ENCODE results near the gene SLC35F1.

Gene SLC35F1

DNA sequence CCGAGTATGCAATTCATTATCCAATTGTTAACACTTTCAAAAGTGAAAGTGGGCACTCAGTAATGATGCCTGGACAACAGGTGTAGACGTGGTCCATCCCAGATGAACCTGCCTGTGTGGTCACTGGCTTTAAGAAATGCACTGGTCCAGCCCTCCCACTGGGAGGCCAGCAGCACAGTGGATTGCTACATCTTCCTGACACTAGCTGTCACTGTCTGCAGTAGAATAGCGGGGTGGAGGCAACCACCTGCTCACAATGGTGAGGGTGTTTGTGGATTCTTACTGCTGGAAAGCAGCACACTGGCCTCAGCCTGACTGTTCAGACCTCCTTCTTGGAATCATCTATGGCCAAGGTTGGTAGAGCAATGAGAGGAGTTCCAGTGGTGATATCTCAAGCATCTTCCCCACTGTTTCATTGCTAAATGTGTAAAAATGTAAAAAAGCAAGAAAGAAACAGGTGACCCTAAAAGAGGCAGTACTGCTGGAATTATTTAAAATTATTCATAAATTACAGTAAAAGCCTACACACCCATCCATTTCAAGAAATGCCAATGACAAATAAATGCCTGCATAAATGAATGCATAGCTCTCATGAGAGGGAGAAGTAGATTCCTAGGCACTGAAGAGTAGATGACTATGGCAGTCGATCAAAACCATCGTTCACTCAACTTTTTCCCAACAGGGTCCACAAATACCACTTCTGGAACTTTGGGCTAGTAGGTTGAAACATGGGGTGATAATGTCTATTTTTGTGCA, 413.0 kb downstream of the SLC35F1 start:
- no peak for DNase-seq

DNA sequence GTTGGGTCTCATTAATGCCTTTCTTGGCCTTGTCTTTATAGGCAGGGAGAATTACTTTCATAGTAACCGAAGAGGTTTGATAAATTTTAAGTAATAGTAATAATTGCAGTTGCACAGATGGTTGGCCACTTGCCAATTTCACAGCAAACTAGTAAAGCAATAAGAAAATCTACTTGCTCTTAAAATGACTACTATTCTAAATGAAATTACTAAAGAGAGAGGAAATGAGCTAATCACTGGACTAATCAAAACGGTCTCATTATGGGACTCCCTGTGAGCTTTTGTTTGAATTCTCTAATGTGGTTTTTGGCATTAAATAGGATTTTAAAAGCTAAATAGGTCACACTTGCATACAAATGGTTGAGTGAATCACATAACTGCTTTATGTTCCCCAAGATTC, 413.6 kb downstream of the SLC35F1 start:
- DNase-seq = no peak

GRCh38 chr6:118324116-118324515, 417.1 kb downstream of the SLC35F1 start:
- no peak for DNase-seq

DNA sequence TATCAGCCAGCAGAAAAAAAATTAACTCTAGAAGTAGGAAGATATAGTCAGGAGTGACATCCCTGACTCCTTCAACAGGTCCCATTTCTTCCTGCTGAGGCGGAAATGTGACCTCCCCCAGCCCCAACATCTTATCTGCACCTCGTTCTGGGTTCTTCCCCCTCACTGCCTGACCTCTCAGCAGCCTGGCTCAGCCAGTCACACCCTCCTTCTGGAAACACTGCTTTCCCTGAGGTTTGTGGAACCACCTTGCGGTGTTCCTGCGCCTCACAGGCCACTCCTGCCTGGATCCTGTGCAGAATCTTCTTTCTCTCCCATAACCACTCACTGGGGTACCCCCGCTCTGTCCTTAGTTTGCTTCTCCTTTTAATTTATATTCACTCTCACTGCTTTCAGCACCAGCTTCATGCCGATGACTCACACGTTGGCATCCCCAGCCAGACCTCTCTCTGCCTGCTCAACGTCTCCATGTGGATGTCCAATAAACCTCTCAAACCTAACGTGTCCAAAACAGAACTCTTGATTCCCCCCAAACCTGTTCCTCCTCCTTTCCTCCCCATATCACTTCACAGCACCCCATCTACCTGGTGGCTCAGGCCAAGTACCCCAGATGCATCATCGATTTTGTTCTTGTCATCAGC, 418.3 kb downstream of the SLC35F1 start:
- no peak for DNase-seq

- DNase-seq = no peak
These were observed 419.6 kb downstream of the SLC35F1 start for GRCh38 chr6:118326712-118327111.

GRCh38 chr6:118327237-118327636, 420.2 kb downstream of the SLC35F1 start:
- DNase-seq = no peak

GRCh38 chr6:118333772-118334171, 426.7 kb downstream of the SLC35F1 start:
- no peak for DNase-seq

DNA sequence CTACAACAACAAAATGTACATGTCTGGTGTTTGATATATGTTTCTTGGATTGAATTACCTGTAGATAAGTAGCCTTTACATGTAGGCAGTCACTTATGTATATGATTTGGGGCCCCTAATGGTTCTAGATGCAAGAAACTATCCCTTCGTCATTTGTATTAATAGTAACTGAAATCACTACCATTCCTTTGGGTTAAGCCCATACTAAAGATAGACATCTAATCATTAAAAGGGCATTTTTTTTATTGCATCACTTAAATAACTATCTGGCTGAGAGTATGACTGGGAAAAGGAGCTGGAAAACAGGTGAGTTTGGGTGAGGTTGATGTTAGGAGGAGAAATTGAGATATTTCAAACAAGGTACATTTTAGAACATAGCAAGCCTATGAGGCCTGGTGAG, 427.6 kb downstream of the SLC35F1 start:
- no peak for DNase-seq

DNA sequence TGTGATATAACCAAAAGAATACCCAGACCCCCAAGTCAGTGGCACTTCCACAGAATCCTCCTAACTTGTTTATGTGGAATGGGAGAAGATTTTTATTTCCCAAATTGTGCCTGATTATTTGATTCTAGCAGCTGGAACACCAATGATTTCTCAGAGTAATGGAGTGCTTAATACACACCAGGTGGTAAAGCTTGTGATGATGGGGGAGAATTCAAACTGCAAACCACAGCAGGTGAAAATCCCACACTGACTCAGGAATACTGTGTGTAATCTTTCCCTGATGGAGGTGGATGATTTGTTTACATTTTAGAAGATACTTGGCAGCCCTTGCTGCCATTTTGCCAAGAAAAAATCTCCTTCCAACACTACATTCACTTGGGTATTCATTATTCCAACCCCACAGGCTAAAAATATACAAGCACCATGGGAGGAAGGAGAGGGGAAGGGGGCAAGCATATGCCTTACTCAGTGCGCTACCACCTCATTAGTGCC, 428.3 kb downstream of the SLC35F1 start:
- no peak for DNase-seq

DNA sequence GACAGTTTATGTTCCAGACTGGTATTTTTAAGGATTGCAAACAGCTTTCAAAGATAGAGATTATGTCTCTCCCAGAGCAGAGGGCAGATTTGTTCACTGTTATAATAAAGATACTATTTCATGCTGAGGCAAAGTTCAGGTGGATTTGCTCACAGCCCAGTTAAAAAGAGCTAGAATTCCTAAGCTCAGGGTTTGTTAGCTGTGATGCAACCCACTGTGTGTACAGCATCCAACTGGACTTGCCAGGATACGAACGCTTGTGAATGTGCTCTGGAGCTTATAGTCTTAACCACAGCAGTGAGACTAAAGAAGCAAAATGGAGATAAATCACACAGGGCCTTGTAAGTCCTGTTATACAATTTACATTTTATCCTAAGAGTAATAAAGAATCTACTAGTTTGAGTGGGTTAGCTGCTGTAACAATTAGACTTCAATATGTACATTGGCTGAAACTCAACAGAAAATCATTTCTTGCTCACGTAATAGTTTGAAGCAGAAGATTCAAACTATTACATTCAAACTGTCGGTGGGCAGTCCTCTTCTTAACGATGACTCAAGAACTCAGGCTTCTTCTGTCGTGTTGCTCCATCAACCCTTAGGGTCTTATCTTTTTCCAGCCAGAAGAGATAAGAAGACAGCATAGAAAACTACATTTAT, 437.1 kb downstream of the SLC35F1 start:
- no peak for DNase-seq

DNA sequence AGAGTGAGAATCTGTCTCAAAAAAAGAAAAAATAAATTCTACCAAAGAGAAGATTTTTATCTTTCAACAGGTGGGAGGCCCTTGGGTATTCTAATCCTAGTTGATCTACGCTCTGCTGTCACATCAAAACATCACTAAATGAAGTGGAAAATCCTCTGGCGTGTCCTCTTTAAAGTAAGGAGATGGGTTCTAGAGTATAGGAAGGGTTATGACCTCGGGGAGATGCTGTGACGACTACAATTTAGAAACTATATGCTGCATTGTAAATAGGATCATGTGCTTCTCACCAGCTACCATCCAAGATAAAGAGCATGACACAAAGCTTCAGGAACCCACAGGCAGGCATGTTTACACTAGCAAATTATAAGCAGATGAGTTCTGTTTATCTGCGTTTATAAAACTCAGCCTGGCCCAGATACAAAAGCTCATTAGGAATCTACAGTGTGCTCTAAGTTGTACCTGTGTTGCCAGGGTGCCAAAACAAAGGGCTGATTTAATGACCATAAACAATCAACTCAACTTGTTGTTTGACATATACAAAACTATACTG, 443.9 kb downstream of the SLC35F1 start:
- no peak for DNase-seq

- DNase-seq = no peak
These were observed 446.5 kb downstream of the SLC35F1 start for GRCh38 chr6:118353564-118353963.

- no peak for DNase-seq
These were observed 447.6 kb downstream of the SLC35F1 start for GRCh38 chr6:118354641-118355040.

GRCh38 chr6:118356054-118356453, 449.0 kb downstream of the SLC35F1 start:
- no peak for DNase-seq

GRCh38 chr6:118356686-118357085, 449.6 kb downstream of the SLC35F1 start:
- no peak for DNase-seq

All from fibroblast of skin of right biceps (primary cell).